GM19397 (cell line): ENCODE measurements around the gene NR2F2.

Source experiments
- ATAC-seq: cut with Tn5 transposase; IDR thresholded peaks from one replicate; pipeline ENCODE4 v1.9.1; 2021; ENCODE audit warnings: mild to moderate bottlenecking, moderate library complexity; ENCODE audit not compliant: unreplicated experiment

Gene NR2F2

GRCh38 chr15:96316953-96317629 lies 13.4 kb upstream of the NR2F2 start:
- no peak for ATAC-seq

DNA sequence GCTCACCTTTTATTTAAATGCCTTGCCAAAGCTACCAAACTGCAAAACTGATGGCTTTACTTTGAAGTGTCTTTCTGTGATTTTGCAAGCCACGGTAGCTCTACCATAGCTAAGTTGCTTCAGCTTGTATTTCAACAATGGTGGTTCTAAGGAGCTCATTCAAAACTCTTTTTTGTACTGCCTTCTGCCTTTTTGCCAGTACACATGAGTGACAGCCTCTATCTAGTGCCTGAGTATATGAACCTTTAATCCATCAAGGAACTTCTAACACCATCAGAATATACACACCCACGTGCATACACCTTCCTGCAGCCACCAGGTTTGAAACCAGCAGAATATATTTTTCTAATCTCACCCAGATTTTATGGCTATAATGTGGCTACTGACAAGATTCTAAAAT lies 10.4 kb upstream of the NR2F2 start:
- no peak for ATAC-seq

DNA sequence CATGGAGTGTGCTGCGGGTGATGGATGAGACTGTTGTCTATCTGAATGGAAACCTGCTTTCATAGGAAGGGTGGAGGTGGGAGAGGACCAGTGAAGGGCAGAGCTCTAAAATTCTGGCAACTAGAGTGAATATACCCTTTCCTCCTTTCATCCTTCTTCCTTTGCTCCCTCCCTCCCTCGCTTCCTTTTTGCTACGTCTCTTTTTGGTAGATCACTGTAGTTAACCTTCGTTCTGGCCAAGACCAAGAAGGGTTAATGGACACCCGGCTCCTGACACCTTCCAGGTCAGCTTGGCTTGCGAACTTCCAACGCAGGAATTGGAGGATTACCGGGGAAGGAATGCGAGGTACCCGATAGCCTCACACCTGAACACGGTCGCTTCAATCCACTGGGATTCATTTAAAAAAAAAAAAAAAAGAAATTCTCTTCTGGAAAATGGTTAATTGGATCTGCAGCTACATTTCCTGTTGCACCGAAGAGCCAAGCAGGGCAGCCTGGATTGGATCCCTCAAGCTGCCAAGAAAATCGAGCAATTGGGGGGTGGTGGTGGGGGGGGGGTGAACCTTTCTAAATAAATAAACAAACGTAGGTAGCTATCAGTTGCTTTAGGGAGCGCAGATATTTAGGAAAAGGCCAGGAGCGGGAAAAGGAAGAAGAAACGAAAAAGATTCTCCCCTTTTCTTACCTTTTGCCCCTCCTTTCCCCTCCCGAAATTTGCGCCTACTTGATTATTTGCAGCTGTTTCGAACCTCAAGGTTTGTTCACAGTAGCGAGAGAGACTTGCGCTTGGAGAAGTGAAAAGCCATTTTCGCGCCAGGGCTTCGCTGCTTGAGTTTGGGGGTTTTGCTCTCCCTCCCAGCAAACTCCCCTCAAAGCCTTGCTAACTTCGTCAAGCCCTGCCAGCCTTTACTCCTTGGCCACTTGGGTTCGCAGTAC lies 9.5 kb upstream of the NR2F2 start:
- no peak for ATAC-seq

DNA sequence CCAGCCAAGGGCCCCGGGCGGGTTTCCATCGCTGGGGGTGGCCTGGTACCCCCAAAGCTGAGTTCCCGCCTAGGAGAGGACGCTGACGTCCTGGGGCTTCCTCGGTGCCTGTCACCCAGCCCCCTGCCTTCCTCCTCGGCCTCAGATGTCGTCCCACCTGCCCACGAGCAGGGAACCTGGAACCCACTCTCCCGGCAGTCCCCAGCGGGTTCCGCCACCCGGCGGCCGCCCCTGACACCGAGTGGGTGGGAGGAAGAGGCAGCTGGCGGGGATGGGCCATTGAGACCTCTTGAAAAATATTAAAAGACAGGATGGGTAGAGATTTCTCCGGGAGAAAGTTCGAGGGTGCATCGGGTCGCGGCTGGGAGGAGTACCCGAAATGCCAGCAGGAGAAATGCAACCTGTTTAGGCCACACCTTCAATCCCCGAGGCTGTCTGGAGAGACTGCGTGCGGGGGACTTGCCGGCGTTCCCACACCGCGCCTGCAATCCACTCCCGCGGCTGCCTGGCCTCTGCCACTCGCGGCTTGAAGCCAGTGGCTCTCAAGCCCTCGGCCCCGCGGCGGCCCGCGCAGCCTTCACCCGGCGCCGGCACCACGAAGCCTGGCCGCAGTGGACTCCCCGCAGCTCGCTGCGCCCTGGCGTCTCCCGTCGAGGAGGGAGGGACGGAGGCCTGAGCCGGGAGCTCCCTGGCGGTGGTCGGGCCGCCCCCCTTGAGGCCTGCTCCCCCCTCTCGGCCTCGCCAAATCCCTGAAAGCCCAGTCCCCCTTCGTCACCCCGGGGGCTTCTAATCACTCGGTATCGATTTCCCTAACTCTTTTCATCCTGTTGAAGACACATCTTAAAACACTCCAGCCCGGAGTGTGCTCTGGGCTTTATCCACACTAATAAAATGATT lies 8.6 kb upstream of the NR2F2 start:
- no peak for ATAC-seq

DNA sequence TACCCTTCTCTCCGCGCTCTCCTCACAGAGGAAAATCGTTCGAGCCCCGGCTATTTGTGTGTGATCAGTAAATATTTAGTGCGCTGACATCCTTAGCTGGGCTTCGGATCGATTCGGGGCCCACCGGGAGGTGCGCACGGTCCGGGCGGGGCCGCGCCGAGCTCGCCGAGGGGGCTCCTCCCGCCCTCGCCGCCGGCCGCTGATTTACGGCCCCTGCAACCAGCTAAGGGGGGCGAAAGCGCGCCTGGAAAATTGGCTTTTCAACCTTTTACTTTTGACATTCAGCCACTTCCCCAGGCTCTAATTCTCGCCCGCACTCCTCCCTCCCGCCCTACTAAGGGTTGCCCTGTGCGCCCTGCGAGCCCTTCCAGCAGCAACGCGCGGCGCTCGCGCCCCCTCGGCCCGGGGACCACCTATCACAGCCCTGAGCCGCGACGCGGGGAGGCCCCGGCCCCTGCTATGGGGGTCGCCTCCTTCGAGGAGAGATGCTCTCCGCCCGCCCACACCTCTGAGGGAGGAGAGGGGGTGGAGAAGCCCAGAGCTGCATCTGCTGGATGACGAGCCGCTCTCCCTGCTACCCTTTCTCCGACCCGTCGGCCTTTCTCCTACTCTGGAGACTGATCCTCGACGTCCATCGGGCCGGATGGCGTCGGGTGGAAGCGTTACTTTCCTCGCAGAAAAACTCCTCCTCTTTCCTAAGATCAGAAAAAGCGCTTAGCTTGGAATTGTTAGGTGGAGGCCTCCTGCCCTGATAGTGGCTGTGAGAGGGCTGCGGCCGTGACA lies 7.8 kb upstream of the NR2F2 start:
- no peak for ATAC-seq

DNA sequence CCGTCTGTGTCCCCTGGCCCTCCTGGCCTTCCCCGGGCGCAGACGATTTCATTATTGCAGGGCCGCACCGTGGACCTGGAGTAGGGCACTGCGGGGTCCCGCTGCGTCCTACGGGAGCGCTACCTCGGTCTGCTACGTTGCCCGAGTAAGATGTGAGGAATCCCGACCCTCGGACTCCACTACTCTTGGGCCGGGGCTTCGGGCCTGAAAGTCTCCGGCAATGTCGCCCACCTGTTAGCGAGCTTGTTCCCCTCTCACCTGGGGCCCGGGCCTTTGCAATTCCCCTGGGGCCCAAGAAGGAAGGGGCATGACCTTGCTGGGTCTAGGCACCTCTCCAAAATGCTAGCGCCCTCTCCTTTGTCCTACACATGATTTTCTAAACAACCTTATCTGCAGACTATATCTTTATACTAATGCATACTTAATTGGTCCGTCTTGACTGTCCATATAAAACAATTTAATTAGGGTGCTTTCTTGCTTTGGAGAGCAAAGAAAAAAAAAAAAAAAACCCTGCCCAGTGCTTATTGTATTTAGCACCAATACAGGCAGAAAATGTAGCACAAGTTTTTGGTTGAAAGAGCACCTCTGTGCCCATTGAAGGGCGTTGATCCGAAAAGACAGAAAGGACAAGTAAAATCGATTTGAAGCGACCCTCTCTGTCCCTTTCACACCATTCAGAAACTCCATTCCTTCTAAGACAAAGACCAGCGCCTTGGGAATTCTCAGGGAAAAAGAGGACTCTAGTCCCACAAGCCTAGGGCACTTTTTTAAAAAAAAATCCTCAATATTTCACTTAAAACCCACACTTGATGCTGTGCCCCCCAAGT lies 7.0 kb upstream of the NR2F2 start:
- ATAC-seq: no peak

- no peak for ATAC-seq
Observed at GRCh38 chr15:96324192-96324895, 6.2 kb upstream of the NR2F2 start.

DNA sequence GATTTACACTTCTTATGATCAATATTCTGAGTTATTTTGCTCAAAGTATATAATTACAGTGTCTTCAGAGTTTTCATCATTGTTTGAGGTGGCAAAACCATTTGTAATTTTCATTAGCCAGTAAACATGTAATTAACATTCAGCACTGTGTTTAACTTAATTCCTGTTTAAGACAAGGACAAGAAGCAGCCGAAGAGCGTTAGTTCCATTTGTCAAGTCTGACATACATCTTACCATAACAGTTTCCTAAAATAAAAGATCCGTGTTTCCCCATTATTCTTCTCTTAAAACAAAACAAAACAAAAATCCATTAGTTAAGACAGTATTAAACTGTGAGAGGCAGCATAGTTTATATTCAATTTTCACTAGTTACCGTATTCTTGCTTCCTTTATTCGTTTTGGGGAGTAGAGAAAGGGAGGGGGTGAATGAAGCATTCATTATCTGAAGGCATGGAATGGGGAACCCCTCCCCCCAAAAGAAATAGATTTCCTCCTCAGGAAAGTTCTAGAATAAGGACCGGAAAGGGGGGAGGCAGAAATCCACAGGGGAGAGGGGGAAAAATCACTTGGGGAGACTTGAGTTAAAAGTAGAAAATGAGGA lies 5.5 kb upstream of the NR2F2 start:
- ATAC-seq: no peak

DNA sequence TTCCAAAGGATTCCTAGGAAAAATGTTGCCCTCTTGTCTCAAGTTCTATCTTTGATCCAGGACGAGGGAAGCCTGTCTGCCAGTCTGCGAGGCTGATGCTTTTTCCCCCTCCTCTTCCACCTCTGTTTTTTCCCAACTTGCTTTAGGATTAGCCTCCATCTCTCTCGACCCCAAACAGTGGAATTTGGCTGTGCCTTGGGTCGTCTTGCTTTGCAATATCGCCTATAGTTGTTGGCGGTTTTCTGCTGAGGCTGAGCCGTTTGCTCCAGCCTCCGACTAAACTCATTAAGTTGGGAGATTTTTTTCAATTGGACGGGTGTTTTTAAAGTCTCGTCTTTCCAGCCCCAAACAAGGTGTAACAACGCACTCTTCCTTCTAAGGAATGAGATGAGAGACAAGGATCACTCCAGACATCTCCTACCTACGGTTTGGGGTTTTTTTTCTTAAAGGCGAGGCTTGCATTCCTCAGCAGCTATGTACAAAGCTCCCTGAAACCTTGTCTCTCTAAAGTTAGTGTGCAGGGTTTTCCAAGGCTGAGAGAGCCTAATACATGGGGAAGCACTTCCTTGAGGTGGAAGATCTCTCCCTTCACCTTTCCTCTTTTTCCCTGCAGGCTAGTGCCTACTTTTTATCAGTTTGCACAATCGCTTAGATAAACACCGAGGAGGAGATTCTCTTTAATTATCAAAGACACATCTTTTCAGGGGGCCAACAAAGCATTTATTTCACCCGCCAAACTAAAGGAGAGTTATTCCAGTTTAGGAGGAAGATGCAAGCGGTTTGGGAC lies 4.8 kb upstream of the NR2F2 start:
- ATAC-seq: no peak

- no peak for ATAC-seq
Observed at GRCh38 chr15:96326328-96327154, 4.0 kb upstream of the NR2F2 start.

DNA sequence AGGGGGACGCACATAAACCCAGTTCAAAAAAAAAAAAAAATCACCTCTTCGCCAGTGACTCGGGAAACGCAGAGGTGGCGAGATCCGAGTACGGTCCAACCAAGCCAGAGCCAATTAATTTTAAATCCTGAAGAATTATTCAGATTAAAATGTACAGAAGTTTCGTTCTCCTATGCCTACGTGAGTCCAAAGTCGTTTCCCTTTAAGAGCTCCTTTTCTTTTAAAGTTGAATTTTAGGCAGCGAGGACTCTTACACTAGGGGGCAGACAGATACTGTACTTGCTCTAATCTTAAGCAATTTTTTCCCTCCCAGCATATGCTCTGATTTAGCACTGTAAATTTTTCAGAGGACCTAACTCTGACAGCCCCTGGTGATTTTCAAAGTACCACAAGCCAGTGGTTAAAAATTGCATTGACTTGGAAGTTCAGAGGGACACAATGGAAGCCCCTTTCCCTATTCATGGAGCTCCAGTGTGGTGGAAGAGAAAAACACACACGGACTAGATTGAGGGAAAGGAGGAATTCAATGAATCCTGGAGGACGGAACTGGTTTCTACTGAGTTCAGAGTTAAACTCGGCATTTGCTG lies 3.3 kb upstream of the NR2F2 start:
- no peak for ATAC-seq

DNA sequence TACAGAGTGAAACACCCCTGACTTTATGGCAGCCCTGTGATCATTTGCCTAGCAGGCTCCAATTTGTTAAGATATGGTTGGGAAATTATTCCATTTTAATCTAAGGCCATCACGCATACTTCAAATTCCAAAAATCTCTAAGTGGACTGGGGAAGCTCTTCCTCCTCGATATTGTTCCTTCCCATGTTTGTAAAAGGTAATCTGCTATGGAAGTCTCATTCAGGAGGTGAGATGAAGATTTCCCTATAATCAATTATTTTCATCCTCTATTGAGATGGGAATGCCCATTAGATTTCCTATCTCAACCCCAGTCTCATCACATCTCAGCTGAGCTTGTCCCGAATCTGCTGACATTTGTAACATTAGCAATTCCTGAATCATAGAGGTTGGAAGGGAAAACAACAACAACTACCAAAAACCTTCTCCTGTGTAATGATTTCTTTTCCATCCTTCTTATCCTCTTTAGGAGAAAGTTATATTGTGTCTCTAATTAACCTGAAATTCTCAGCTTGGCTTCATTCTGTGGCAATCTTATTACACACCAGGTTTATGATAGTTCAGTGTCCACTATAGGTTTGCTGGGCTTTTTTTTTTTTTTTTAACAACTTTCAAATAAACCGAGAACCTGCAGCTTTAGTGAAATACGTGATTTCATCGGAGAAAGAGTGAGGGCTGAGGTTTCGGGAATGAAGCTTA lies 2.2 kb upstream of the NR2F2 start:
- ATAC-seq: no peak

DNA sequence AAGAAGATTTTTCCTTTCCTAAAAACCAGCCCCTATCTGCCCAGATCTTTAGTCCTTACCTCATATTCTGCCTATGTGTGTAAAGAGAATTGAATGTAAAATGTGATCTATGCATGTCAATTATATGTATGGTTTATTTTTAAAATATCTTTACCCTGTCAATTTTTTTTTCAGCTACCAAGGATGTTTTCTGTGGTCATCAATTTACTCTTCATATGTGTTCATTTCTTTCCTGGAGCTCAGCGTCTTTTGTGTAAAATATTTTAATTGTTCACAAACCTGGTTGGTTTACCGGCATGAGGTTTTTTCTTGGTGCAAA lies 1.7 kb upstream of the NR2F2 start:
- ATAC-seq: no peak

DNA sequence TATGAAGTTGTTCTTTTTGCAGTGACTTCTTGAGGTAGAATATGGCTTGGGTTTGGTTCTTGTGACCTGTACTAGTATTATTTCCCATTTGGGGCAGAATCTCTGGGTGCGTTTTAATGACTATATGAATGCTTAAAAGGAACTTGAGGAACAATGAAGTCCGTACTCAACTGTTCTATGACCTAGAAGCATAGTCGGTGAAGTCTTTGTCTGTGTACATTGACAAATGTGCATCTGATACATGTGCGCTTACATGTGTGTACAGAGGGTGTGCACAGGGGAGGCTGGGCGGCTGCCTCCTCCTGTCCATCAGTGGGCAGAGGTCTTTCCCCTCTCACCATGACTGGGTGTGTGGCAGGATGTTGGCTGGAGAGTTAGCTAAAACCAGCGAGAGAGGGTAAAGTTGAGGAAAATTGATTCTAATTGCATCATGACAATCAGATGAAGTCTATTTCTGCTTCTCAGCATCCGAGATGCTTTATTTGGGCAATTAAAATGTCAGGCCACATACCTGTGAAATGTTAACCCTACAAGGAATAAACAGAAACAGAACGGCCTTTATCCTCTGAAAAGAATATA lies 1.0 kb upstream of the NR2F2 start:
- ATAC-seq: no peak

- ATAC-seq: peak; percentile 38
Observed at GRCh38 chr15:96330064-96330449, 443 bp upstream of the NR2F2 start.
